Mucosa of descending colon (tissue), 3 donors: ENCODE results near the gene FOXA1. TPM values are rescaled to one million over a fixed set of nuclear protein-coding genes. Genes with fewer than 3 reads are reported as not detected.

Experiments used
- ATAC-seq: fragments of 200-7000 bp; cut with Tn5 transposase; one replicate; pipeline ENCODE4 v1.9.1; 2020; ENCODE audit warnings: mild to moderate bottlenecking, moderate library complexity
- DNase-seq, 3 donors: peaks; one replicate each; pipeline ENCODE4 v3.0.0-alpha.2; 2020
- H3K36me3 ChIP-seq: fragments of 200-600 bp; one replicate; pipeline ENCODE4 v1.8.0; 2021; ENCODE audit warnings: low read depth, mild to moderate bottlenecking
- H3K4me1 ChIP-seq: fragments of 200-600 bp; one replicate; pipeline ENCODE4 v1.8.0; 2021; ENCODE audit warnings: low read depth, mild to moderate bottlenecking
- H3K4me3 ChIP-seq: fragments of 200-600 bp; one replicate; pipeline ENCODE4 v1.8.0; 2021; ENCODE audit warnings: mild to moderate bottlenecking
- H3K9me3 ChIP-seq: fragments of 200-600 bp; one replicate; pipeline ENCODE4 v1.8.0; 2021; ENCODE audit warnings: mild to moderate bottlenecking
- CTCF ChIP-seq: fragments of 200-600 bp; IDR thresholded peaks from one replicate; pipeline ENCODE4 v1.8.0; 2022; ENCODE audit warnings: antibody characterized with exemption, mild to moderate bottlenecking
- intact Hi-C, 2 donors: fragments of 100-400 bp; cut with DNase I in 1 of 2; cut with micrococcal nuclease in 1 of 2; formaldehyde crosslinking; loops; one replicate each; pipeline versions ENCODE4 v1.11.0 to v1.11.1; 2022; cut with DNase I, micrococcal nuclease
- total RNA-seq, 3 donors: library from RNA; stranded (reverse); fragmentation: NEBNext Ultra II Directional in 2 of 3; extraction: Animal tissue kit (Norgen Biotek cat#: 25700) in 2 of 3; gene quantifications; one replicate each; pipeline versions ENCODE4 v1.2.1 to v1.2.4, GENCODE V29; 2021 to 2023
- donor health status: DM: no; HTN: no; CAD: no; lungs with moderate emphysema.
- donor health status: DM: no; HTN: no; CAD: no.
- donor health status: DM: no; HTN: yes; CAD: no.

The FOXA1 gene
- total RNA-seq, 3 donors from 2014 or later = 21.1 to 73.3 (median 64.5) TPM

DNA sequence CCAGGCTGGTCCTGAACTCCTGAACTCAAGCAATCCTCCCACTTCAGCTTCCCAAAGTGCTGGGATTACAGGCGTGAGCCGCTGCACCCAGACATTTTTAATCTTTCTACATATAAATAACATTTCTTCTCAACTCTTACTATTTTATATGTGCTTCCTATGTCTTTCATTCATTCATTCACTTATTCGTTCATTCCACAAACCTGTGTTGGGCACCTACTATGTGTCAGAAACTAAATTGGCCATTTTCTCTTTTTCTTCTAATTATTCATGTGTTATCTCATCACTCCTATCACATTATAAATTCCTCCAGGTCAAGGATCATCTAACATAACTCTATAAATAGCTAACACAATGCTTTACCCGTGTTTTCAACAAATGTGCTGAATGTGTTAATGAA is 23.7 kb downstream of the FOXA1 start:
- Histone ChIP-seq H3K4me3 (no peak overlapping the region), H3K36me3 (no peaks in the 10 kb centered on the region), H3K9me3 (no peaks in the 10 kb centered on the region), H3K4me1 (no peaks in the 10 kb centered on the region)
- ATAC-seq = no peak
- intact Hi-C loops = no loop called here
- DNase-seq = no peak
- no peak for TF ChIP-seq CTCF

GRCh38 chr14:37569729-37570128 is 25.3 kb downstream of the FOXA1 start:
- no peak for DNase-seq
- TF ChIP-seq CTCF = no peak
- ATAC-seq = no peak
- no peaks in the 10 kb centered on the region for H3K4me1 ChIP-seq
- no peaks in the 10 kb centered on the region for H3K9me3 ChIP-seq
- intact Hi-C loops = loop anchor here in 1 of 2 donors (10.0 kb wide), 1 partner anchor 325 kb away; no protein-coding TSS in a partner anchor
- H3K36me3 ChIP-seq = no peaks in the 10 kb centered on the region
- H3K4me3 ChIP-seq = no peak overlapping the region

DNA sequence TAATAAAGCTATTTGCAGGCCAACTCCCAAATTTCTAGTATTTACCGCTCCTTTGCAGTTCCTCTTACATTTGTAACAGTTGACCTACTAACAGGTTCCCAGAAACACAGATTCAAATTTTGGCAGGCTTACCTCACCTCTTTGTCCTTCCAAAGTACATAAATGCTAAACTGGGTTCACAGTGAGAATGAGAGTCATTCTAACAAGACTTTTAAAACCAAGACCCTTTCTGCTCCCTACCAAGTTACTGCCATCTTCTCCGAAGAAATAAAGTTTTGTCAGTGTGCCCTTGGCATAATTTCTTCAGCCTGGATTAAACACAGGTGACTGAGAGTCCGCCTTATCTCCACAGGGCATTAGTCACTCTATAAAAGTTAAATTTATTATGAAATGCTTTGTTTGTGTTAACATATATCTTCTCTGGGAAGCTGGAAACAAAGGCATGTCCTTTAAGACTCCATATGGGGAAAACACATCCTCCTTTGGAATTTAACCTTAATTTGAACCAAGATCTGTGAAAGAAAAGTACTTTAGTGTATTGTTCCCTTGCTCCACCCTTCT is 28.2 kb downstream of the FOXA1 start:
- intact Hi-C loops = loop anchor here in 1 of 2 donors (10.0 kb wide), 1 partner anchor 322 kb away; no protein-coding TSS in a partner anchor
- no peaks in the 10 kb centered on the region for H3K4me1 ChIP-seq
- TF ChIP-seq CTCF = no peak
- ATAC-seq (peak; percentile 90), DNase-seq (peak in 1 of 3 donors; percentile 46)
- no peaks in the 10 kb centered on the region for H3K36me3 ChIP-seq
- no peaks in the 10 kb centered on the region for H3K9me3 ChIP-seq
- H3K4me3 ChIP-seq = peak overlapping the region; percentile 1

GRCh38 chr14:37565550-37565949 is 29.5 kb downstream of the FOXA1 start:
- TF ChIP-seq CTCF = no peak
- Histone ChIP-seq H3K4me1 (no peaks in the 10 kb centered on the region), H3K4me3 (no peak overlapping the region), H3K36me3 (no peaks in the 10 kb centered on the region), H3K9me3 (no peaks in the 10 kb centered on the region)
- ATAC-seq (no peak), DNase-seq (peak in 1 of 3 donors; percentile 63)
- intact Hi-C loops = loop anchor here in 1 of 2 donors (10.0 kb wide), 1 partner anchor 321 kb away; no protein-coding TSS in a partner anchor

GRCh38 chr14:37563189-37563588 is 31.9 kb downstream of the FOXA1 start:
- intact Hi-C loops = loop anchor here in 1 of 2 donors (10.0 kb wide), 1 partner anchor 318 kb away; no protein-coding TSS in a partner anchor
- Histone ChIP-seq H3K4me1 (no peaks in the 10 kb centered on the region), H3K9me3 (no peaks in the 10 kb centered on the region), H3K36me3 (no peaks in the 10 kb centered on the region), H3K4me3 (no peak overlapping the region)
- ATAC-seq (peak; percentile 68), DNase-seq (peak in 1 of 3 donors; percentile 49)
- no peak for TF ChIP-seq CTCF
